ENCODE measurements around the gene DPP6. TPM values are rescaled to one million over a fixed set of nuclear protein-coding genes. Genes with fewer than 3 reads are reported as not detected.

Gene DPP6
- total and polyA plus RNA-seq, 2 donors (not counting 1 experiment from before 2014, with no cell fraction given) = not detected

DNA sequence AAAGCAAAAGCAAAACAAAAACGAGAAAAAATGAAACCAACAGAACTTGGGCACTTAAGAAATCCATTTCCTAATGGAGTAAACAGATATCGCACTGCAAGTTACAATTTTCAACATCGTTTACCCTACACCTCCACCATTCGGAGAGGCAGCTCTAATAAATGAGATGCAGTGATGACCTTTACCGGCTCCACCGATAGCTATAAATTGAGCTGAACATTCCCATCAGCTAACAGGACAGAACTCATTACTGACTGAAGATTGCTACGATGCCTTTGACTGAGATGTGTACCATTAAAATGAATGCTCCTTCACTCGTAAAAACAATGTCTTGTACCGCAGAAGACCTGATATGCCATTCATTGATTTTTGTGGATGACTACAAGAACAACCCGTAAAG, 465.6 kb downstream of the DPP6 start:
- H2AFZ ChIP-seq (ENCODE audit: insufficient read depth, low read depth, low read length, poor library complexity, severe bottlenecking) = no peak overlapping the region
- TF ChIP-seq CTCF (IDR thresholded peaks at IDR 0.05) = no peak
- TF ChIP-seq EZH2 (IDR thresholded peaks at IDR 0.05; ENCODE audit: borderline replicate concordance, insufficient read depth, low read depth, low read length, poor library complexity, severe bottlenecking) = no peak
- no peaks in the 10 kb centered on the region for H3K4me1 Mint-ChIP-seq
- H3K27ac Mint-ChIP-seq = no peak overlapping the region
- H3K79me2 ChIP-seq (ENCODE audit: control insufficient read depth, insufficient read depth, low read length) = no peaks in the 10 kb centered on the region
- H3K4me1 ChIP-seq (ENCODE audit: control insufficient read depth in 2 of 2, insufficient read depth in 2 of 2, low read length in 2 of 2) = no peaks in the 10 kb centered on the region
- intact Hi-C loops (cut with micrococcal nuclease) = no loop called here
- no peaks in the 10 kb centered on the region for H3K36me3 ChIP-seq (replicated peaks in 1 of 2; ENCODE audit: control extremely low read depth in 1 of 2, control insufficient read depth in 1 of 2, extremely low read depth in 1 of 2, insufficient read depth in 2 of 2, low read length in 1 of 2)
- DNase-seq (no peak), ATAC-seq (ENCODE audit: low read depth) (no peak)
- H3K4me3 Mint-ChIP-seq = no peak overlapping the region
- H3K4me3 ChIP-seq (ENCODE audit: control extremely low read depth in 1 of 5, extremely low read depth in 1 of 5, insufficient read depth in 1 of 5, low read depth in 2 of 5, low read length in 4 of 5) = no peak overlapping the region
- POLR2A ChIA-PET = no interaction called here
- H3K27me3 Mint-ChIP-seq = no peaks in the 10 kb centered on the region
- H3K27ac ChIP-seq (ENCODE audit: low read length in 2 of 2) = no peak overlapping the region
- H3K9me3 ChIP-seq (ENCODE audit: control extremely low read depth in 1 of 3, control insufficient read depth in 2 of 3, insufficient read depth in 1 of 3, low read length in 2 of 3) = peaks cover 0 to 14% (median 0%) of the 10 kb centered on the region in 3 donors
- H3K9me3 Mint-ChIP-seq (ENCODE audit: insufficient read depth) = peaks cover 10% of the 10 kb centered on the region
- H3K27me3 ChIP-seq (replicated peaks in 1 of 4; ENCODE audit: control extremely low read depth in 1 of 4, control insufficient read depth in 3 of 4, insufficient read depth in 4 of 4, low read length in 3 of 4) = no peaks in the 10 kb centered on the region
- CTCF ChIA-PET = no interaction called here
- WGBS (ENCODE audit: insufficient coverage) = 95% methylated on average over 9 of the region's 10 CpGs
- no peak overlapping the region for H3K4me2 ChIP-seq (replicated peaks; ENCODE audit: low read depth, low read length, poor library complexity, severe bottlenecking)
- no peak overlapping the region for H3K9ac ChIP-seq (ENCODE audit: low read length)
- no peaks in the 10 kb centered on the region for H4K20me1 ChIP-seq (ENCODE audit: control insufficient read depth, insufficient read depth, low read length, poor library complexity, severe bottlenecking)

DNA sequence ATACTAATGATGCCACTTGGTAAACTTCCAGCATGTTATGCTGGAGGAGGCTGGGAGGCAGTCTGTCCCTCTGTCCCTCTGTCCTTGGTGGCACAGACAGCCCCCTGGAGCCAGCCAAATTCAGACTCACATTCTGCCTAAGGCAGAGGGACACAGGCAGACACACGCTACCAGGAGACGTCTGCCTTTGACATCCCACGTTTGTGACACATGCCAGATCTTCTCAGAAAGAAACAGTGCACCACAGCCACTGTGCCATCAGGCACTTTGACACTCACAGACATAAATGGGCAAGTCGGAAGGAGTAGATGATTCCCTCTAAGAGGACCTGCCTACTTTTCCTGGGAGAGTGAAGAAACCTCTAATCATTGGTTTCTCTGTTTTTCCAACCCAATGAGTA, 467.0 kb downstream of the DPP6 start:
- TF ChIP-seq EZH2 (IDR thresholded peaks at IDR 0.05; ENCODE audit: borderline replicate concordance, insufficient read depth, low read depth, low read length, poor library complexity, severe bottlenecking) = no peak
- TF ChIP-seq CTCF (IDR thresholded peaks at IDR 0.05) = no peak
- Mint-ChIP-seq H3K4me1 (no peaks in the 10 kb centered on the region), H3K27ac (no peak overlapping the region), H3K9me3 (ENCODE audit: insufficient read depth) (peaks cover 9% of the 10 kb centered on the region), H3K27me3 (no peaks in the 10 kb centered on the region), H3K4me3 (no peak overlapping the region)
- intact Hi-C loops (cut with micrococcal nuclease) = no loop called here
- Histone ChIP-seq H3K4me3 (ENCODE audit: control extremely low read depth in 1 of 5, extremely low read depth in 1 of 5, insufficient read depth in 1 of 5, low read depth in 2 of 5, low read length in 4 of 5) (no peak overlapping the region), H3K4me2 (replicated peaks; ENCODE audit: low read depth, low read length, poor library complexity, severe bottlenecking) (no peak overlapping the region), H3K9me3 (ENCODE audit: control extremely low read depth in 1 of 3, control insufficient read depth in 2 of 3, insufficient read depth in 1 of 3, low read length in 2 of 3) (peaks cover 0 to 14% (median 0%) of the 10 kb centered on the region in 3 donors), H3K36me3 (replicated peaks in 1 of 2; ENCODE audit: control extremely low read depth in 1 of 2, control insufficient read depth in 1 of 2, extremely low read depth in 1 of 2, insufficient read depth in 2 of 2, low read length in 1 of 2) (no peaks in the 10 kb centered on the region), H2AFZ (ENCODE audit: insufficient read depth, low read depth, low read length, poor library complexity, severe bottlenecking) (no peak overlapping the region), H3K27me3 (replicated peaks in 1 of 4; ENCODE audit: control extremely low read depth in 1 of 4, control insufficient read depth in 3 of 4, insufficient read depth in 4 of 4, low read length in 3 of 4) (no peaks in the 10 kb centered on the region), H3K4me1 (ENCODE audit: control insufficient read depth in 2 of 2, insufficient read depth in 2 of 2, low read length in 2 of 2) (no peaks in the 10 kb centered on the region), H3K79me2 (ENCODE audit: control insufficient read depth, insufficient read depth, low read length) (no peaks in the 10 kb centered on the region), H3K9ac (ENCODE audit: low read length) (no peak overlapping the region), H3K27ac (ENCODE audit: low read length in 2 of 2) (no peak overlapping the region), H4K20me1 (ENCODE audit: control insufficient read depth, insufficient read depth, low read length, poor library complexity, severe bottlenecking) (no peaks in the 10 kb centered on the region)
- WGBS (ENCODE audit: insufficient coverage) = 83% methylated on average over 3 of the region's 4 CpGs
- no peak for ATAC-seq (ENCODE audit: low read depth)
- ChIA-PET CTCF (no interaction called here), POLR2A (no interaction called here)
- no peak for DNase-seq

Measured in B cell (primary cell).